Tibial artery (tissue), 4 donors: ENCODE results near the gene PHOSPHO2.

ENCODE experiments used
- DNase-seq, 2 donors: peaks; one replicate each; pipeline ENCODE4 v3.0.0-alpha.2; 2019
- H3K27ac ChIP-seq, 2 donors: fragments of 200-600 bp; sonication (generic) in 1 of 2; 1 replicate in 1 of 2; 2 replicates in 1 of 2; pipeline ENCODE4 v1.5.1; 2018 to 2019; ENCODE audit warnings: mild to moderate bottlenecking in 1 of 2
- H3K27me3 ChIP-seq, 2 donors: fragments of 200-600 bp; sonication (generic) in 1 of 2; one replicate each; pipeline versions ENCODE4 v1.5.1 to v1.6.0; 2016 to 2019
- H3K36me3 ChIP-seq, 3 donors: fragments of 200-600 bp; sonication (generic) in 2 of 3; one replicate each; pipeline ENCODE4 v1.5.1; 2016 to 2019; ENCODE audit warnings: mild to moderate bottlenecking in 2 of 3
- H3K4me1 ChIP-seq, 4 donors: fragments of 200-600 bp; sonication (generic) in 2 of 4; 1 replicate in 3 of 4; 2 replicates in 1 of 4; pipeline ENCODE4 v1.5.1; 2016 to 2019
- H3K4me3 ChIP-seq, 2 donors: fragments of 200-600 bp; sonication (generic) in 1 of 2; 1 replicate in 1 of 2; 2 replicates in 1 of 2; pipeline ENCODE4 v1.5.1; 2018 to 2019; ENCODE audit warnings: mild to moderate bottlenecking in 2 of 2
- H3K9me3 ChIP-seq, 3 donors: fragments of 200-600 bp; sonication (generic) in 1 of 3; one replicate each; pipeline ENCODE4 v1.5.1; 2016 to 2019
- CTCF ChIP-seq, 2 experiments: fragments of 200-600 bp in 1 of 2; fragments of 450-650 bp in 1 of 2; IDR thresholded peaks; one replicate each; pipeline ENCODE4 v1.5.1; 2017 to 2019; ENCODE audit warnings: antibody characterized with exemption in 2 of 2, mild to moderate bottlenecking in 1 of 2, moderate library complexity in 1 of 2
- intact Hi-C: fragments of 100-400 bp; cut with DNase I; formaldehyde crosslinking; loops from one replicate; pipeline ENCODE4 v1.15.0; 2023; ENCODE audit warnings: low total_unique reads

The PHOSPHO2 gene

GRCh38 chr2:169664978-169665930, 29.0 kb upstream of the PHOSPHO2 start:
- Histone ChIP-seq H3K9me3 (no peaks in the 10 kb centered on the region), H3K36me3 (no peaks in the 10 kb centered on the region), H3K4me3 (no peak overlapping the region), H3K4me1 (no peaks in the 10 kb centered on the region), H3K27ac (no peak overlapping the region), H3K27me3 (no peaks in the 10 kb centered on the region)
- DNase-seq: no peak
- TF ChIP-seq CTCF (IDR thresholded peaks at IDR 0.05): no peak
- intact Hi-C loops: no loop called here

- no peak for DNase-seq
- TF ChIP-seq CTCF (IDR thresholded peaks at IDR 0.05): no peak
- Histone ChIP-seq H3K27me3 (no peaks in the 10 kb centered on the region), H3K4me1 (no peaks in the 10 kb centered on the region), H3K9me3 (no peaks in the 10 kb centered on the region), H3K4me3 (no peak overlapping the region), H3K27ac (no peak overlapping the region), H3K36me3 (no peaks in the 10 kb centered on the region)
- intact Hi-C loops: no loop called here
These were observed 26.7 kb upstream of the PHOSPHO2 start for GRCh38 chr2:169667583-169667982.

GRCh38 chr2:169670215-169670651, 24.0 kb upstream of the PHOSPHO2 start:
- TF ChIP-seq CTCF (IDR thresholded peaks at IDR 0.05): no peak
- no peaks in the 10 kb centered on the region for H3K27me3 ChIP-seq
- no peaks in the 10 kb centered on the region for H3K9me3 ChIP-seq
- DNase-seq: no peak
- intact Hi-C loops: no loop called here
- H3K36me3 ChIP-seq: no peaks in the 10 kb centered on the region
- H3K27ac ChIP-seq: no peak overlapping the region
- no peak overlapping the region for H3K4me3 ChIP-seq
- no peaks in the 10 kb centered on the region for H3K4me1 ChIP-seq

- Histone ChIP-seq H3K27ac (no peak overlapping the region), H3K27me3 (no peaks in the 10 kb centered on the region), H3K9me3 (no peaks in the 10 kb centered on the region), H3K4me1 (no peaks in the 10 kb centered on the region), H3K36me3 (no peaks in the 10 kb centered on the region), H3K4me3 (no peak overlapping the region)
- no peak for TF ChIP-seq CTCF (IDR thresholded peaks at IDR 0.05)
- DNase-seq: no peak
- intact Hi-C loops: no loop called here
These were observed 23.3 kb upstream of the PHOSPHO2 start for GRCh38 chr2:169670937-169671336.

- Histone ChIP-seq H3K4me1 (no peaks in the 10 kb centered on the region), H3K36me3 (no peaks in the 10 kb centered on the region), H3K27ac (no peak overlapping the region), H3K9me3 (no peaks in the 10 kb centered on the region), H3K27me3 (no peaks in the 10 kb centered on the region), H3K4me3 (no peak overlapping the region)
- no peak for DNase-seq
- intact Hi-C loops: no loop called here
- TF ChIP-seq CTCF (IDR thresholded peaks at IDR 0.05): no peak
These were observed 21.9 kb upstream of the PHOSPHO2 start for GRCh38 chr2:169672406-169672805.
